ENCODE data around the gene ITIH4.

Gene ITIH4

DNA sequence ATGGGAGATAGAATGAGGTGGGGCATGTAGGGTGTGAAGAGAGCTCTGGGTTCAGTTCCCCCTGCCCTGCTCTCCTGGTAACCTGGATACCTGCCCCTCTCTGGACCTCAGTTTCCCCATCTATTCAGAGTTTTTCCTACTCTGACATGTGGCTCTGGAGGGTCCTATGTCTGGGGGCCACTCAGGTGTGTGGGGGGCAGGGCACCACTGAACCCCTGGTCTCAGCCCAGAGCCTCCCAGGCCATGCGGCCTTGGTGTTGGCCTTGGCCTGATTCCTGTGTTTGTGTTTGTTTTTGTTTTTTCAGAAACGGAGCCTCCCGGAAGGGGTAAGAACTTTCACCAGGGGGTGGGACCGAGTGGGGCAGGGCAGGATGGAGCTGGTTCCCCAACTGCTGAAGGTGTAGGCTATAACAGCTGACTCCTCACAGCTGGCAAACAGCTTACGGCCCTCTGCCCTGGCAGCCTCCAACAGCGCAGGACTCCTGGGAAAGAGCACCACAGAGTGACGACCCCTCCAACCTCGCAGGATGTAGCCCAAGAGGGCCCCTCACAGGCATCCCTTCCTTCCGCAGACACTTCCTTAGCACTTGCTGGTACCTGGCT is 35.1 kb downstream of the ITIH4 start:
- no peak for DNase-seq

DNA sequence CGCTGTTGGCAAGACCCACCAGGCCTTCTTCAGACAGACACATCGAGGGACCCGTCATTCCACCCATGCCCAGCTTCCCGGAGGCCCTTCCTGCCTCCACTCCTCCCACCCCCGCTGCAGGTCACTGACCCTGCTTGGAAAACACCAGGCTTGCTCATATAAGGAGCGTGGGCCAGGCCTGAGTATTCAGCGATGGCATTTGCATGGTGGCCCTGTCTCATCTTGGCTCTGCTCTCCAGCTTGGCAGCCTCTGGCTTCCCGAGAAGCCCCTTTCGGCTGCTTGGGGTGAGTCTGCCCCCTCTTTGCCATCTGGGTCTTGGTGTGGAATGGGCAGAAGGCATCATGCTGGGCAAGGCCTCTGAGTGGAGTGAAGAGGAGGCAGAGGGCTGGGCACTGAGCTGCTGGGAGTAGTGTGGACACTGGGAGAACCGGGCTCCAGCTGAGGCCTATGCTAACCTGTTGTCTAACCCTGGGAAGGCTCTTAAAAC is 35.8 kb downstream of the ITIH4 start, which contains the start of gene ITIH3:
ITIH3 (plus strand) TSS at position 185 of the 488 bp plus-strand sequence; CDS start at position 193, 8 bp downstream.
- DNase-seq, result no peak

DNA sequence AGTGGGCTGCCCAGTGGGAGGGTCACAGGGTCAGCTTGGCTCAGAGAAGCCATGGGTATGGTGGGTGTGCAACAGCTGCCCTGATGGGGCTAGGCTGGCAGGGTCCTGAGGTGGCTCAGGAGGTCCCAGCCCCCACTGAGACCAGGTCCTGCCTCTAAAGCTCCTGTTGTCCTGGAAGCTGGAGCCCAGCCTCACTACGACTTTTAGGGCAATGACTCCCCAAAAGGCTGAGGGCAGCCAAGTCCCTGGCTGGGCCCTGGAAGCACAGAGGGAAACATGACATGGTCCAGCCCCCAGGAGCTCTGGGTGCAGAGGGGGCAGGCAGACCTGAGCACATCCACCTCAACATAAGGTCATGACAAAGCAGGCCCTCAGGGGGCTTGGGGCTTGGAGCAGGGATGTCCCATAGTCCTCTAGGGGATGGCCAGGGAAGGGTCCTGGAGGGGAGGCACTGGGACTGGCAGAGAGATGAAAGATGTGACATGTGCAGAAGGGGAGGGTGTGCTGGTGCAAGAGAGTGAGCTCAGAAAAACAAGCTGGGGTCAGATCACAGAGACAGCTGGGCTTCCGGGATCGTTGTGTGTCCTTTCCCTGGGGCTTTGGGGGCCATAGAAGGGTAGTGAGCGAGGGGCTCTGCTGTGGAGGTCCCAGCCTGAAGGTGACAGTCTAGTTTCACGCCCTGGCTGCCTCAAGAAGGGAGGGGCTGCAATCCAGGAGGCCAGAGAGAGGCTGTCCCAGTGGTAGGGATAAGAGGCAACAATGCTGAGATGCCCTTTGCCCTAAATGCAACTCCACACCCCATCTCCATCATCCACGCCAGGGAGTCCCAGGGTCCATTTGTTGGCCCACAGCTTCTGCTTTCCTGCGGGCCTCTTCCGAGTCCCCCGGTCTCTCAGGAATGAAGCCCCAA is 36.5 kb downstream of the ITIH4 start:
- DNase-seq, result no peak

DNA sequence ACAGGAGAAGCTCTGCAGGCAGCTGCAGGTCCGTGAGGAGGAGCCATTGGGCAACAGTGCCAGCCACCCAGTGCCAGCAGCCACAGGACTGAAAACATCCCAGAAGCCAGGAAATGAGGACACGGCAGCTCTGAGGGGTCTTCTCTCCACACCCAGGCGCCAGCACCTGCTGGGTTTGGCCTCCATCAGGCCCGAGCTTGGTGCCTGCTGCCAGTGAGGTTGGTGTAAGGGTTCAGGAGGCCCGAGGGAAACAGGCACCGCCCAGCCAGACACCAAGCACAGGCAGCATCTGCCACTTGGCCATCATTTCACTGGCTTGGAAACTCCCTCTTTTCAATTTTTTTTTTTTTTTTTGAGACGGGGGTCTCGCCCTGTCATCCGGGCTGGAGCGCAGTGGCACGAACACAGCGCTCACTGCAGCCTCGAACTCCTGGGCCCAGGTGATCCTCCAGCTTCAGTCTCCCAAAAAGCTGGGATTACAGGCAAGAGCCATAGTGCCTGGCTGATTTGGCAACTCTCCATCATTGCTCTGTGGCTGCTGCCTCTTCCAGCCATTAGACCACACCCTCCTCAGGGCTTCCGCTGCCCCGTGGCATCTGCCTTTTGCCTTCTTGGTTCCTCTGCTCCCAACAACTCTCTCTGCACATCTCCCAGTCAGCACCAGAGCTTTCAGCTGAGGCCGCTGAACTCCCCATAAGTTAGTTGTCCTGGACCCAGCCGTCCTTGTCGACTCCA is 37.3 kb downstream of the ITIH4 start:
- DNase-seq, result no peak

DNA sequence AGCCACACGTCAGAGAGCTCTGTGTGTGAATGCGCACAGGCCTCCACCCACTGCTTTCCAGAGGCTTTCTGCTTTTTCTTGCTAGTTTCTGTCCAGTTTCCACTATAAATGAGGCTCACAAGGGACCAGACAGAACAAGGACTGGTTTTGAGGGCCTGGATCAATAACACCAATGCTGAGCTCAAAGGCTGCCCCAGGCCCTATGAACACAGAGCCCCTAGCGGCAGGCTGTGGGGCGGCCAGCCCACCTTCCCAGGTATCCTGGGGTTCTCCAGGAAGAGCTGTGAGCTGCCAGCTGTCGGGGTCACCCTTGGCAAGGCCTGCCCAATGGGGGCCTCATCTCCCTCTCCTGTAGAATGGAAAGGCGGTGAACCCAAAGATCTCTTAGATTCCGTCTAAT is 38.1 kb downstream of the ITIH4 start:
- DNase-seq, result no peak

DNA sequence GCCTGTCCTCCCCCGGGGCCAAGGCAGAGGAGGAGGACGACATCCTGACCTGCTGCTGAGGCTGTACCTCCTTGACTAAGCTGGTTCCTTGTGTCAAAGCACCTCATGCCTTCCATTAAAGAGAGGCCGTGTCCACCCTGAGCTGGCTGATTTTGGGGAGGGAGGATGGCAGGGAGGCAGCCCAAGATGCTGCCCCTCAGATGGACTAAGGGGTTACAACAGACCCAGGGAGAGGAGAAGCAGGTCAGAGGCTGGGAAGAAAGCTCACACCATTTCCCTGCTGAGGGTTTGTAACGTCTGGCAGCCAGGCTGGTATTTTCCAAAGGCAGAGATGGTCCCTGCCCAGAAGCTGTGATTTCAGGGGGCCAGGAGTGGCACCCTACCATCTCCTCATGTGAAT is 38.5 kb downstream of the ITIH4 start:
- DNase-seq, result no peak

DNA sequence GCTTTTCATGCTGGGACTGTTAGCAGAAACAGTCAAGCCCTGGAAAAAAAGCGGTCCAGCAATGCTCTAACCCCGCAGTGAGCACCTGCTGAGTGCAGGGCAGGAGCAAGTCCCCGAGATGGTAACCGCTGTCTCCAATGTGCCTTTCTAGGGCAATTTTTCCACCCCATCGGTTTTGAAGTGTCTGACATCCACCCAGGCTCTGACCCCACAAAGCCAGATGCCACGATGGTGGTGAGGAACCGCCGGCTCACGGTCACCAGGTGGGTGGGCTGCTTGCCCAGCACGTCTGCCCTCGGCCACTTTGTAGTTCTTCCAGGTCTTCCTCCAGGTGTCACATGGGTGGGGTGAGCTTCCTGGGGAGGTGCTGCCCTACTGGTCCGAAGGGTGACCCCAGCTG is 39.1 kb downstream of the ITIH4 start:
- DNase-seq, result no peak

DNA sequence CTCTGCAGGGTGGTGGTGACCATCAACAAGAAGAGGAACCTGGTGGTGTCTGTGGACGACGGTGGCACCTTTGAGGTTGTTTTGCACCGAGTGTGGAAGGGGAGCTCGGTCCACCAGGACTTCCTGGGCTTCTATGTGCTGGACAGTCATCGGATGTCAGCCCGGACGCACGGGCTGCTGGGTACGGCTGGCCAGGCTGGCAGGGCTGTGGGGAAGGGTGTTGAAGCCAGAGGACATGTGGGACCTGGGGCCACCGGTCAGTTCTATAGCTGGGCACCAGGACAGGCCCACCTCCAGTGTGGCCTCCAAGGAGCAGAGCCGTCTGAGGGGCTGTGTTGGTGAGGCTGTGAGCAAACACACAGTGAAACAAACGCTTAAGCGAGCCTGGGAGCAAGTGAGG is 39.7 kb downstream of the ITIH4 start:
- DNase-seq, result no peak

DNA sequence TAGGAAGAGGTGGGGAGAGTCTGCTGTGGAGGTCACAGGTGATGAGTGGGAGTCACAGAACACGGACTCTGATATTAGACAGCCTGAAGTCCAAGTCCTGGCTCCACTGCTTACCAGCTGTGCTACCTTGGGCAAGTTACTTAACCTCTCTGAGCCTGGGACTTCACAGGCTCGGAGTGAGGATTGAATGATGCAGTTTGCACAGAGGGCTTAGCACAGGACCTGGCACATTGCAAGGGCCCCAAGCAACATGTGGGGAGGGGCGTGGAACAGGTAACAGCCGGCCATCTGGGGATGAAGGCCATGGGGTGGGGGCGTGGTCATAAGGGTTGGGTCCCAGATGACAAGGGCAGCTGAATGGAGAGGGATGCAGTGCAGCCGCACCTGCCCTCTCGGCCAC is 40.1 kb downstream of the ITIH4 start:
- DNase-seq, result no peak

DNA sequence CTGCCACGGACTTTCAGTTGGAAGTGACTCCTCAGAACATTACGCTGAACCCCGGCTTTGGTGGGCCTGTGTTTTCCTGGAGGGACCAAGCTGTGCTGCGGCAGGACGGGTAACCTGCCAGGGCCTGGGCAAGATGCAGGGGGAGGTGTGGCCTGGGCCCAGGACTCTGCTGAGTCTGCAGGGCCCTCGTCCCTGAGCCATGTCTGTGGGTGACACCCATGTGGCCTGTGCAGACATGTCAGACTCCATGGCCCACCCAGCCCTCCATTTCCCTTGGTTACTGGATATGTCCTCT is 40.8 kb downstream of the ITIH4 start:
- DNase-seq, result no peak

DNA sequence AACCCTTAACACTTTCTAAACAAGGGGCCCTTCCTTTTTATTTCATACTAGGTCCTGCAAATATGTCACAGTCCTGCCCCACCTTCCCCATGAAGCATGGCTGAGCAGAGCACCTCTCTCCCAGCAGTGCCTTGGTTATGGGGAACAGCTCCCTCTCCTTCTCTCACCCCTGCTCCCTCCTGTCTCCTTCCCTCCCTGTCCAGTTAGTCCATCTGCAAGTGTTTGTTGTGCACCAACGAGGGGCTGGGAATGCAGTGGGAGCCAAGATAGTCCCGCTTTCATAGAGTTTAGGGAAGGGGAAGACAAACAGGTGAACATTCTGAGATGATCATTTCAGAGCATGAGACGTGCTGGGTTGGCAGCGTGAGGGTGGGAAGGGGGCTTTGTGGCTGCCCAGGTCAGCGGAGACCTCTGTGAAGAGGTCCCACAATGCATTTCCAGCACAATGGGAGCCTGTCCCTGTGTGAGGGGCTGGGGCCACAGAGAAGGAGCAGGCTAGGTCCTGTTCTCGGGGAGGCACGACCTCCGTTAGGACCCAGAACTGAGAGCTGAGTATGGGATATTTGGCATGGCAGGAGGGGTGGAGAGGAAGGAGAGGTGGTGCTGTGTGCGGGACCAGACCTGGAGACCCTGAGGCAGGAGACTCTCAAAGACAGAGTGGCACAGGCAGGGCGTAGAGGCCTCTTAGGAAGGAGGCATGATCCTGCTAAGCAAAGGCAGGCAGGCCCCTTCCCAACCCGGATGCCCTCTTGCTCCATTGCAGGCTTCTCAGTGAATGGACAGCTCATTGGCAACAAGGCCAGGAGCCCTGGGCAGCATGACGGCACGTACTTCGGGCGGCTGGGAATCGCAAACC is 41.4 kb downstream of the ITIH4 start:
- DNase-seq, result no peak

DNA sequence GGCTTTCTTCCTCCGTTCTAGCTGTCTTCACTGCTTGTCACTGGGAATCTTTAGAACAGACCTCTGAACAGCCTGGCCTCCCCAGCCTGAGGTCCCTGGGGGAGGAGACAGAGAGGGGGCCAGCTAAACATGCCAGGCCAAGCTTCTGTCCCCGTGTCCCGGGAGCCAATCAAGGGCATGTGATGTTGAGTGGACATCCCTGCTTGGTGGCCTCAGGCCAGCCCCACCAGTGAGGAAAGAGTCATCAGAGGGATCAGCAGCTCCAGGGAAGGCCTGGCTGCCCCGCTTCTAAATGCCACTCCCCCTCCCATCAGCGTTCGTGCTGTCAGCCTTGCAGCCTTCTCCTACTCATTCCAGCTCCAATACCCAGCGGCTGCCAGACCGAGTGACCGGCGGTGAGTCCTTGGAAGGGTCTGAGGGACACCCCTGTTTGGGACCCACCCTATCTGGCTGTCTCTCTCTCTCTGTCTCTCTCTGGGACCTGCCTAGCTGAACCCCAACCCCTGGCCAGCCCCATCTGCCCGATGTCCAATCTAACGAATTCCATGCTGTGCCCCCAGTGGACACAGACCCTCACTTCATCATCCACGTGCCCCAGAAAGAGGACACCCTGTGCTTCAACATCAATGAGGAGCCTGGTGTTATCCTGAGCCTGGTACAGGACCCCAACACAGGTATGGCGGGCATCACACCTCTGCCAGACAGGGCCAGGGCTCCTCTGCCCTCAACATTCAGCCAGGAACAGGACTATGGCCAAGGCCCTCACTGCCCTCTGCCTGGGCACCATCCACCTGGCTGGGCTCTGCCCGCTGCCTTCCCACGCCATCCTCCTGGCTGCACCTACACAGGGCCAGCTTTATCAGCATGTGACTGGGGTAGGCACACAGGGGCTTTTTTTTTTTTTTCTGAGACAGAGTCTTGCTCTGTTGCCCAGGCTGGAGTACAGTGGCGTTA is 42.5 kb downstream of the ITIH4 start:
- DNase-seq, result no peak

DNA sequence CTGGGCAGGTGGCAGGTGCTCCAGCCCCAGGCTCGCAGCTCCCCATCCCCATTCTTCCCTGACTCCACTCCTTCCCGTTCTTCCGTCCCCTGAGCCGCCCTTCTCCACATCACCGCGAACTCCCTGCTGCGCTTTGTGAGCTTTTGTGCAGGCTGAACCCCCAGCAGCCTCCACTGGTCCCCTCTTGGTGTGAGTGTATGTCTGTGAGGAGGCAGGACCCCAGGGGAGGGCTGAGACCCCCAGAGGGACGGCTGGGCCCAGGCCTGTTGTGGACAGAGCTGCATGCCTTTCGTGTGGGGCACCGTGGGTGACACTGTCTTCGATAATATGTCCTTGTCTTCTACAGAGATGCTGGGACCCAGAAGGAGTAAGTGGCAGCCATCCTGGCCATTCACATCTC is 43.2 kb downstream of the ITIH4 start:
- DNase-seq, result no peak

DNA sequence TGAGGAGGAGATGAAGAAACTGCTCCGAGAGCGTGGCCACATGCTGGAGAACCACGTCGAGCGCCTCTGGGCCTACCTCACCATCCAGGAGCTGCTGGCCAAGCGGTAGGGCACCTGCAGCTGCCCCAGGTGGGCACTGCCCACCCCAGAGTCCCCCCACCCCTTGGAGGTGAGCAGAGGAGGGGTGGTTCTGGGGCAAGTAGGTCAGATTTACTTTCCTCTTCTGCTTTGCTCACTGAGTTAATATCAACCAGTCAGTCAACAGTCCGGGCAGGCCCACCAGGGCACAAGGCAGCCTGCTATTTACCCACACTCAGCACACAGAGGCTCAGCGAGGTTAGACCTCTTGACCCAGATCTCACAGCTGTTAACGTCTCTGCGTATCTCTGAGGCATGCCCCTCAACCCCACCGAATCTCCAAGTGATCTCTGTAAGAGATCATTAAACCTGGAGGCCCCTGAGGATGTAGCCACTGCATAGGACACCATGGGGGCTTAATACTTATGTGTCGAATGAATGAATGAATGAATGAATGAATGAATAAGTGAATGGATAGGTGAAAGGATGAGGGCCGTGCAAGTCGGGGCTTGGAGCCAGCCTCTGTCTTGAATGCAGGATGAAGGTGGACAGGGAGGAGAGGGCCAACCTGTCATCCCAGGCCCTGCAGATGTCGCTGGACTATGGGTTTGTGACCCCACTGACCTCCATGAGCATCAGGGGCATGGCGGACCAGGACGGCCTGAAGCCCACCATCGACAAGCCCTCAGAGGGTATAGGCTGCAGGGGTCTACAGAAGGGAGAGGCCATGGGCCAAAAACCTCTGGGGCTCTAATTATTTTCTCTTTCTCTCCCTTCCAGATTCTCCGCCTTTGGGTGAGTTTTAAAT is 43.9 kb downstream of the ITIH4 start:
- no peak for DNase-seq

DNA sequence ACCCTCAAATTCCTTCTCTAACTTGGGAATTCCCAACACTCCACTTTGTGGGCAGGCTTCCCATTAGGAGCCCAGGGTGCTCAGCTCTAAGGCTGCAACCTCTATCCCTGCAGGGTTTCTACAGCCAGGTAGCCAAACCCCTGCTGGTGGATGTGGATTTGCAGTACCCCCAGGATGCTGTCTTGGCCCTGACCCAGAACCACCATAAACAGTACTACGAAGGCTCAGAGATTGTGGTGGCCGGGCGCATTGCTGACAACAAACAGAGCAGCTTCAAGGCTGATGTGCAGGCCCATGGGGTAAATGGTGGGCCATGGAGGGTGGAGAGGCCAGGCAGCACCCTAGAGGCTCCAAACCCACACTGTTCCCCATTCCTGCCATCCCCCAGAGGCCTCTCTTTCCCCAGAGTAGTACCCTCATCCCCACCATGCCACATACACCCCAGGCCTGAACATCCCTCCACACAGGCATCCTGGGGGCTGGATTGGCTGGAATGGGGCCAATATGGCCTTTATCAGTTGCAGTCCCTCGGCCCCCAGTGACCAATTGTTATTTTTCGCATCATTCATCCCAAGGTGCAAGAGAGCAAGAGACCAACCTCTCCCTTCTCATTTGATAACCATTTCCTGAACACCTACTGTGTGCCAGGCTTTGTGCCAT is 45.4 kb downstream of the ITIH4 start:
- DNase-seq, result no peak

DNA sequence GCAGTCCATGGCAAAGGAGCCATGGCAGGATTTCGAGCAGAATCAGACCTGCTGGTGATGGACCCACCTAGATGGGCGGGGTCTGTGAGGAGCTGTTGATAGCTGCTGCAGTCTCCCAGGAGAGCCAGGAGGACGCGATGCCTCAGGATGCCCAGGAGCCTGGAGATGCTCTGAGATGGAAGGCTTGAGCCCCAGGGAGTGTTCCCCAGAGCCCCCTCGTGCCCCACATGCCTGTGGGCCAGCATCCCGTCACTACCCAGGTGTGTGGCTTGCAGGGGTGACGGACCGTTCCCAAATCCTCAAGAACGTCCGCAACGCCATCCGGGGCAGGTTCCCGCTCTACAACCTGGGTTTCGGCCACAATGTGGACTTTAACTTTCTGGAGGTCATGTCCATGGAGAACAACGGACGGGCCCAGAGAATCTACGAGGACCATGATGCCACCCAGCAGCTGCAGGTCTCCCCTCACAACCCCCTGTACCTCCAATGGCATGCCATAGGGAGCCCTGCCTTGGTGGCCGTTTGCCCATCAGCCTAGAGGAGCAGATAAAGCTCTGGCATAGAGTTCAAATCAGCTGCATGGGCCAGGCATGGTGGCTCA is 46.4 kb downstream of the ITIH4 start:
- no peak for DNase-seq

DNA sequence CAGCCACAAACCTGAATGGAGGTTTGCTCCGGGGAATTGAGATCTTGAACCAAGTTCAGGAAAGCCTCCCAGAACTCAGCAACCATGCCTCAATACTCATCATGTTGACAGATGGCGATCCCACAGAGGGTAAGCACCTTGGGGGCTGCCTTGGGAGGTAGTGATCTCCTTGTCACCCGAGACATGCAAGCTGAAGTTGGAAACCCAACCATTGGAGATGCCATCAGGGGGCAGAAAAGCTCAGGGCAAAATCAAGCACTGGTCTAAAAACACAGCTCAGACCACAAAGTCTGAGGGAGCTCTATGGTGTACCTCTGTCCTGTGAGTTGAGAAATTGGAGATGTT is 47.3 kb downstream of the ITIH4 start:
- DNase-seq, result no peak

DNA sequence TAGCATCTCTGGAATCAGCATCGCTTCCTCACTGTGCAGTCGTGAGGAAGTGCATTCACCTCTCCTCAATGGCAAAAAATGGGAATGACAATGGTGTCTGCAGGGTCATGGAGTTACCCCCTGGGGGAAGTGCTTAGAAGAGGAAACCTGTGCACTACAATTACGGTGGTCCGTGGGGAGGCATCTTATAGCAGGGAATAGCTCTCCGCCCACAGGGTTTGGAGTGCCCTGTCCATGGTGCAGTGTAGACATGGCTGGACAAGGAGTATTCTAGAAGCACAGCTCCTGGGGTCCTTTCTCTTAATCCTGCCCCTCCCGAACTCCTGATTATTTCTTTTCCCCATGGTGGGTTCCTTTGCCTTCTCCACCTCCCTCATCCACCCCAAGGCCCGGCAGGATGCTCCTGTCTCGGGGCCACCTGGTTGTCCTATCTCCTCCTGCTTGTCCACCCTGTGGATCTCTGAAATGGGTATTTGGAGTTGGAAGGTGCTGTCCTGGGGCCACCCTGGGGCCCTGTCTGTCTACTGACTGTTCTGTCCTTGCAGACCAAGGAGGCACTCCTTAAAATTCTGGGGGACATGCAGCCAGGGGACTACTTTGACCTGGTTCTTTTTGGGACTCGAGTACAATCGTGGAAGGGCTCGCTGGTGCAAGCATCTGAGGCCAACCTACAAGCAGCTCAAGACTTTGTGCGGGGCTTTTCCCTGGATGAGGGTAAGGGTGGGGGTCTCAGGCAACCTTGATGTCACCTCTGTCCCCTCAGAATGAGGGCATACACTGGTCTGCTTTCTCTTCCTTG is 47.9 kb downstream of the ITIH4 start:
- DNase-seq, result peak; percentile 40

DNA sequence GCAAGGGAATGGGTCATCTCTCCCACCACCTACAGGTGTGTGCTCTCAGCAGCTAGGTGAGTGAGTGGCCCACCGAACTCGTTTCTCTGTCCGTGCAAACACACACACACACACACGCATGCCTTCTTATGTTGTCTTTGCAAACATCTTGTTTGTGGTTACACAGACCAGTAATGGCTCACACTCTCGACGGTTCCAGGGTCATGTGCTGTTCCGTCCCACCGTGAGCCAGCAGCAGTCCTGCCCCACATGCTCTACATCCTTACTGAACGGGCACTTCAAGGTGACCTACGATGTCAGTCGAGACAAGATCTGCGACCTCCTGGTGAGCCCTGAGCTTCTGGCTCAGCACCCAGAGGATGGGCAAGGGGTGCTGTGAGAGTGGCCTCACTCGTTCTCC is 48.7 kb downstream of the ITIH4 start:
- peak; percentile 42 for DNase-seq
